Fibroblast of lung (primary cell): ENCODE measurements around the gene LINS1. TPM values are rescaled to one million over a fixed set of nuclear protein-coding genes. Genes with fewer than 3 reads are reported as not detected.

Experiments used
- DNase-seq, 2 donors: peaks; one replicate each; pipeline versions ENCODE4 v3.0.0 to v3.0.0-alpha.2; 2010; ENCODE audit warnings: low read depth in 2 of 2
- H2AFZ ChIP-seq: 2 replicates; pipeline ENCODE4 v1.5.1; 2012; ENCODE audit warnings: low read length, control low read depth, inconsistent platforms
- H3K27ac ChIP-seq: 2 replicates; pipeline ENCODE4 v1.5.1; 2011; ENCODE audit warnings: low read length, control low read depth; ENCODE audit not compliant: insufficient read depth
- H3K27me3 ChIP-seq: 2 replicates; pipeline ENCODE4 v1.5.1; 2011; ENCODE audit warnings: mild to moderate bottlenecking, low read length; ENCODE audit not compliant: control insufficient read depth, insufficient read depth
- H3K36me3 ChIP-seq: 2 replicates; pipeline ENCODE4 v1.5.1; 2011; ENCODE audit warnings: low read length; ENCODE audit not compliant: control insufficient read depth, insufficient read depth
- H3K4me1 ChIP-seq: 2 replicates; pipeline ENCODE4 v1.5.1; 2011; ENCODE audit warnings: low read length; ENCODE audit not compliant: control insufficient read depth, insufficient read depth; ENCODE audit errors: extremely low read depth
- H3K4me2 ChIP-seq: 2 replicates; pipeline ENCODE4 v1.5.1; 2011; ENCODE audit warnings: low read length, control low read depth; ENCODE audit not compliant: insufficient read depth; ENCODE audit errors: extremely low read depth
- H3K4me3 ChIP-seq, 4 experiments: fragments of 200-600 bp in 1 of 4; sonication (generic) in 1 of 4; replicated peaks in 1 of 4; 2 replicates each; pipeline ENCODE4 v1.5.1; 2011 to 2016; ENCODE audit warnings: low read length in 4 of 4, low read depth in 3 of 4, mild to moderate bottlenecking in 3 of 4, control low read depth in 2 of 4, inconsistent platforms in 1 of 4, mixed read lengths in 1 of 4; ENCODE audit not compliant: insufficient read depth in 1 of 4; ENCODE audit errors: control extremely low read depth in 1 of 4
- H3K79me2 ChIP-seq: 2 replicates; pipeline ENCODE4 v1.5.1; 2012; ENCODE audit warnings: mild to moderate bottlenecking, low read length, inconsistent platforms; ENCODE audit not compliant: control insufficient read depth, insufficient read depth
- H3K9ac ChIP-seq: 2 replicates; pipeline ENCODE4 v1.5.1; 2011; ENCODE audit warnings: mild to moderate bottlenecking, low read length, control low read depth; ENCODE audit not compliant: insufficient read depth
- H3K9me3 ChIP-seq: 2 replicates; pipeline ENCODE4 v1.5.1; 2012; ENCODE audit warnings: low read depth, low read length; ENCODE audit not compliant: control insufficient read depth, insufficient read depth
- H4K20me1 ChIP-seq: 2 replicates; pipeline ENCODE4 v1.5.1; 2011; ENCODE audit warnings: low read length; ENCODE audit not compliant: control insufficient read depth, insufficient read depth; ENCODE audit errors: extremely low read depth
- CTCF ChIP-seq, 2 donors: IDR thresholded peaks in 1 of 2; conservative IDR thresholded peaks in 1 of 2; 1 replicate in 1 of 2; 2 replicates in 1 of 2; pipeline ENCODE4 v1.5.1; 2011 to 2012; ENCODE audit warnings: low read length in 2 of 2, control low read depth in 1 of 2, inconsistent platforms in 1 of 2, low read depth in 1 of 2, mild to moderate bottlenecking in 1 of 2
- EZH2 ChIP-seq: IDR thresholded peaks from 2 replicates; pipeline ENCODE4 v1.5.1; 2012; ENCODE audit warnings: low read length, control low read depth, mild to moderate bottlenecking; ENCODE audit errors: missing control alignments
- polyA plus RNA-seq, 2 donors: library from polyadenylated mRNA; depleted of rRNA in 1 of 2; stranded (reverse) in 1 of 2; unstranded in 1 of 2; fragments of >200 nt; gene quantifications; 2 replicates each; pipeline ENCODE4 v1.2.1, GENCODE V29; 2011 to 2012; ENCODE audit warnings: missing spikeins in 1 of 2
- total RNA-seq: library from RNA; depleted of rRNA; stranded (reverse); fragments of >200 nt; gene quantifications from 2 replicates; pipeline ENCODE4 v1.2.1, GENCODE V29; 2014

Gene LINS1
- total and polyA plus RNA-seq, 2 donors (not counting 1 experiment from before 2014, with no cell fraction given) = 7.3 to 9.4 TPM

DNA sequence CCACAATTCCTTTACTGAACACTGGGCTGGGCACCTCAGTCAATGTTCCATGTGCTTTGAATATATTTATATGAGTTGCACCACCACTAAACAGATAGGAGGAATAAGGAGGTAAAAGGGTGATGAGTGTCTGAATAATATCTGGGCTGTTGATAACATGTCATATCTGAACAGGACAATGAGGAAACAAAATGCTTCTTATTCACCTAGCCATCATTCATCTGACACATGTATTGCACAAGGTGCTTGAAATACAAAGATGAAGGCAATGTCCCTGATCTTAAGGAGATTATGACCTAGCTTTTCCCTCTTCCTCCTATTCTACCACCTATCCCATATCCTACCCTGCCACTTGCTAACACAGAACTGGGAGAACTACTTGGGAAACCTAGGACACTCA is 65.3 kb downstream of the LINS1 start:
- DNase-seq = no peak
- Histone ChIP-seq H2AFZ (no peak overlapping the region), H3K9ac (no peak overlapping the region), H3K79me2 (no peaks in the 10 kb centered on the region), H3K27me3 (no peaks in the 10 kb centered on the region), H3K36me3 (no peaks in the 10 kb centered on the region), H4K20me1 (no peaks in the 10 kb centered on the region), H3K9me3 (no peaks in the 10 kb centered on the region), H3K4me2 (no peak overlapping the region), H3K4me1 (no peaks in the 10 kb centered on the region), H3K4me3 (no peak overlapping the region), H3K27ac (no peak overlapping the region)
- TF ChIP-seq CTCF (conservative IDR thresholded peaks at IDR 0.05 in 1 of 2, IDR thresholded peaks at IDR 0.05 in 1 of 2; ENCODE audit: low read depth in 1 of 2, low read length in 2 of 2) = no peak
- no peak for TF ChIP-seq EZH2

GRCh38 chr15:100533886-100534285 is 68.1 kb downstream of the LINS1 start:
- no peak overlapping the region for H3K4me2 ChIP-seq
- H3K4me1 ChIP-seq = no peaks in the 10 kb centered on the region
- no peaks in the 10 kb centered on the region for H3K9me3 ChIP-seq
- H4K20me1 ChIP-seq = no peaks in the 10 kb centered on the region
- H3K9ac ChIP-seq = no peak overlapping the region
- no peak overlapping the region for H3K4me3 ChIP-seq
- no peaks in the 10 kb centered on the region for H3K27me3 ChIP-seq
- TF ChIP-seq CTCF (conservative IDR thresholded peaks at IDR 0.05 in 1 of 2, IDR thresholded peaks at IDR 0.05 in 1 of 2; ENCODE audit: low read depth in 1 of 2, low read length in 2 of 2) = no peak
- TF ChIP-seq EZH2 = no peak
- DNase-seq = no peak
- no peaks in the 10 kb centered on the region for H3K36me3 ChIP-seq
- H3K79me2 ChIP-seq = no peaks in the 10 kb centered on the region
- no peak overlapping the region for H3K27ac ChIP-seq
- H2AFZ ChIP-seq = no peak overlapping the region

DNA sequence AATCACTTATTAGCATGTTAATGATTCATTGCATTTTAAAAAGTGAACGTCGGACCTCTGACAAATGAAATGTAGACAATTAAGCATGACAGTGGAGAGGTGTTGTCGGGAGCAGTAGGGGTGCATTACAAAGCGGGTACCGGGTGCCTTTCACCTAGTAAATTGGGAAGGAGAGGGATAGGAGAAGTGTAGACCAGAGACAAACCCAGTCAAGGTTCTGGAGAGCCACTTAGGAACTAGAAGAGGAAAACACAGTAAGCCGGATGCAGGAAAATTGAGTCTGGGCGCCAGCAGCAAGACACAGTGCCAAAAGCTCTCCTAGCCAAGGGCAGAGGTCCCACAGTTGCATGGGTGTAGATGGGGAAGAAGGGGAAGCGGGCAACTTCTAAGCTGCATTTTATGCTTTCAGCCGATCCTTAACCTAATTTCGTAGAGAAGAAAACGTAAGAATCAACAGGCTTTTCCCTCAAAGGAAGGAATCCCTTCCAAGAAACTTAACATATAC is 70.1 kb downstream of the LINS1 start:
- Histone ChIP-seq H2AFZ (no peak overlapping the region), H3K27me3 (no peaks in the 10 kb centered on the region), H3K4me2 (no peak overlapping the region), H3K4me1 (no peaks in the 10 kb centered on the region), H3K27ac (no peak overlapping the region), H3K9me3 (no peaks in the 10 kb centered on the region), H3K79me2 (no peaks in the 10 kb centered on the region), H3K36me3 (no peaks in the 10 kb centered on the region), H3K4me3 (no peak overlapping the region), H4K20me1 (no peaks in the 10 kb centered on the region), H3K9ac (no peak overlapping the region)
- TF ChIP-seq EZH2 (no peak), CTCF (conservative IDR thresholded peaks at IDR 0.05 in 1 of 2, IDR thresholded peaks at IDR 0.05 in 1 of 2; ENCODE audit: low read depth in 1 of 2, low read length in 2 of 2) (no peak)
- no peak for DNase-seq
